Esophagus squamous epithelium (tissue), 4 donors: ENCODE results near the gene ZBTB25. TPM values are rescaled to one million over a fixed set of nuclear protein-coding genes. Genes with fewer than 3 reads are reported as not detected.

ENCODE experiments used
- small RNA-seq, 4 donors: library from RNA; depleted of rRNA; stranded (forward); fragments of <200 nt; gene quantifications; one replicate each; pipeline ENCODE3, GENCODE V24; 2016
- total RNA-seq, 4 donors: library from RNA; depleted of rRNA; stranded (reverse); fragments of >200 nt; gene quantifications; one replicate each; pipeline ENCODE4 v1.1.0, GENCODE V29; 2016

The ZBTB25 gene
- total RNA-seq, 4 donors from 2014 or later = 2.4 to 8.0 (median 3.1) TPM

Small RNAs within 50 kb of the gene (small RNA-seq; reads per million reads assigned to genes)
- gene AL049869.4 = 0 reads per million in 4 donors

Other genes with a start within 250 kb of the ZBTB25 start
- 1 to 10 TPM in 1 of 4 donors, under 1 TPM in 2, not detected in 1; 0.29 to 2.7 (median 0.31) TPM for gene ESR2, start 209.5 kb downstream of the ZBTB25 start, total RNA-seq
- gene MTHFD1, start 115.5 kb downstream of the ZBTB25 start, total RNA-seq = 10 to 100 TPM; 27.6 to 66.0 (median 53.8) TPM
- under 1 TPM in 2 of 4 donors, not detected in 2; 0.04 to 0.38 TPM for gene AKAP5, start 38.3 kb downstream of the ZBTB25 start, total RNA-seq
- 10 to 100 TPM; 17.8 to 41.8 (median 23.9) TPM for gene ZBTB1, start 932 bp upstream of the ZBTB25 start, total RNA-seq
- gene HSPA2, start 36.9 kb upstream of the ZBTB25 start, total RNA-seq = 100 to 1,000 TPM in 2 of 4 donors, 10 to 100 TPM in 2; 18.9 to 130 (median 74.5) TPM
- 1 to 10 TPM in 3 of 4 donors, under 1 TPM in 1; 0.23 to 1.3 (median 1.2) TPM for gene PPP1R36, start 46.1 kb upstream of the ZBTB25 start, total RNA-seq
- gene PLEKHG3, start 200.6 kb upstream of the ZBTB25 start, total RNA-seq = 10 to 100 TPM; 44.6 to 87.8 (median 60.8) TPM